ENCODE data around the gene APBB2. TPM values are rescaled to one million over a fixed set of nuclear protein-coding genes. Genes with fewer than 3 reads are reported as not detected.

The APBB2 gene
- total and polyA plus RNA-seq, 10 of the 15 experiments (the other 5 are each of a cell fraction or from before 2014, with no cell fraction given) = 2.7 to 24.6 (median 19.0) TPM

DNA sequence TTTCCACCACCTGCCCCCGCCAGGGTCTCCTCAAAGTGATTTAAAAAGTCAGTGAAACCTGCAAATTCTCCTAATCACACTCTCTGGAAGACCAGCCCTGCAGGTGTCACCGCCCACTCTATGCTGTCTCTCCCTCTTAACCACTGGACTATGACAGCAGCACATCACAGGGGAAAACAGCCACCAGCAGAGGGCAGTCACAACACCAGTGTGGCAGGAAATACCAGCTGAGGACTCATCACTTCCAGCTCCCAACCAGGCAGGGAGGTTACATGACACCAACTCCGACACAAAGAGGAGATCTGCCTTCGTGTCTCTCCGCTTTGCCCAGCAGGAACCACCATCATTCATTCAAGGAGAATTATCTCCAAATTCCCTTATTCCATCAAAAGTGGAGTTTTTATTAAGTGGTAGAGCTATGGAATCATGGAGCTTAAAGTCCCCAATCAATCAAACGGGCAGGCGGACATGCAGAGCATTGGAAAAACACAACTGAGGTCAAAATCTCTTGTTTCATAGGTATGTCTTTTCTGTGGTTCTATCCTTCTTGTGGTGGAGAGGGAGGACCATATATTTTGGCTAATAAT, 373.3 kb downstream of the APBB2 start (continued):
- TF ChIP-seq BACH1 (IDR thresholded peaks at IDR 0.05; ENCODE audit: borderline replicate concordance) (0 out of 2 replicates have a peak, but pooled peaks have one; percentile 18), ZZZ3 (IDR thresholded peaks at IDR 0.05; ENCODE audit: control insufficient read depth, insufficient read length, low read depth) (no peak), TARDBP (IDR thresholded peaks at IDR 0.05; ENCODE audit: borderline replicate concordance) (no peak), NR2F1 (conservative IDR thresholded peaks at IDR 0.05) (no peak), ZNF274 (IDR thresholded peaks at IDR 0.05; ENCODE audit: insufficient read depth, insufficient read length) (no peak), PAX5 (IDR thresholded peaks at IDR 0.05; ENCODE audit: borderline replicate concordance, low read depth, low read length) (peak; percentile 84; the same call in 1 of the 2 replicates), SUPT20H (IDR thresholded peaks at IDR 0.05; ENCODE audit: borderline replicate concordance, control insufficient read depth, low read depth, low read length) (no peak), EZH2 (IDR thresholded peaks at IDR 0.05; ENCODE audit: borderline replicate concordance, control insufficient read depth, low read depth, low read length) (no peak), STAT3 (IDR thresholded peaks at IDR 0.05; ENCODE audit: low read depth, low read length) (no peak), RAD21 (IDR thresholded peaks at IDR 0.05; ENCODE audit: insufficient read depth, low read depth, low read length) (peak; percentile 41), TCF12 (IDR thresholded peaks at IDR 0.05; ENCODE audit: low read depth, low read length) (peak; percentile 73), BHLHE40 (IDR thresholded peaks at IDR 0.05; ENCODE audit: borderline replicate concordance in 1 of 2, low read depth in 2 of 2, low read length in 1 of 2) (no peak; a peak in 1 of 4 replicates), ZBED1 (IDR thresholded peaks at IDR 0.05; ENCODE audit: borderline replicate concordance) (no peak), POU2F2 (IDR thresholded peaks at IDR 0.05; ENCODE audit: borderline replicate concordance, low read depth, low read length) (no peak), TCF7 (IDR thresholded peaks at IDR 0.05; ENCODE audit: borderline replicate concordance) (no peak), PRDM15 (CRISPR knock-in tag; IDR thresholded peaks at IDR 0.05) (no peak), STAT1 (conservative IDR thresholded peaks at IDR 0.05) (no peak), ZBTB33 (IDR thresholded peaks at IDR 0.05) (peak; percentile 59; the same call in 1 of the 2 replicates), CREB1 (IDR thresholded peaks at IDR 0.05; ENCODE audit: low read depth) (0 out of 2 replicates have a peak, but pooled peaks have one; percentile 37)
- TF ChIP-seq, protein P1, sequence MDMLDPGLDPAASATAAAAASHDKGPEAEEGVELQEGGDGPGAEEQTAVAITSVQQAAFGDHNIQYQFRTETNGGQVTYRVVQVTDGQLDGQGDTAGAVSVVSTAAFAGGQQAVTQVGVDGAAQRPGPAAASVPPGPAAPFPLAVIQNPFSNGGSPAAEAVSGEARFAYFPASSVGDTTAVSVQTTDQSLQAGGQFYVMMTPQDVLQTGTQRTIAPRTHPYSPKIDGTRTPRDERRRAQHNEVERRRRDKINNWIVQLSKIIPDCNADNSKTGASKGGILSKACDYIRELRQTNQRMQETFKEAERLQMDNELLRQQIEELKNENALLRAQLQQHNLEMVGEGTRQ (IDR thresholded peaks at IDR 0.05; ENCODE audit: borderline replicate concordance, low read depth, low read length) = no peak
- TF ChIP-seq, protein P2, sequence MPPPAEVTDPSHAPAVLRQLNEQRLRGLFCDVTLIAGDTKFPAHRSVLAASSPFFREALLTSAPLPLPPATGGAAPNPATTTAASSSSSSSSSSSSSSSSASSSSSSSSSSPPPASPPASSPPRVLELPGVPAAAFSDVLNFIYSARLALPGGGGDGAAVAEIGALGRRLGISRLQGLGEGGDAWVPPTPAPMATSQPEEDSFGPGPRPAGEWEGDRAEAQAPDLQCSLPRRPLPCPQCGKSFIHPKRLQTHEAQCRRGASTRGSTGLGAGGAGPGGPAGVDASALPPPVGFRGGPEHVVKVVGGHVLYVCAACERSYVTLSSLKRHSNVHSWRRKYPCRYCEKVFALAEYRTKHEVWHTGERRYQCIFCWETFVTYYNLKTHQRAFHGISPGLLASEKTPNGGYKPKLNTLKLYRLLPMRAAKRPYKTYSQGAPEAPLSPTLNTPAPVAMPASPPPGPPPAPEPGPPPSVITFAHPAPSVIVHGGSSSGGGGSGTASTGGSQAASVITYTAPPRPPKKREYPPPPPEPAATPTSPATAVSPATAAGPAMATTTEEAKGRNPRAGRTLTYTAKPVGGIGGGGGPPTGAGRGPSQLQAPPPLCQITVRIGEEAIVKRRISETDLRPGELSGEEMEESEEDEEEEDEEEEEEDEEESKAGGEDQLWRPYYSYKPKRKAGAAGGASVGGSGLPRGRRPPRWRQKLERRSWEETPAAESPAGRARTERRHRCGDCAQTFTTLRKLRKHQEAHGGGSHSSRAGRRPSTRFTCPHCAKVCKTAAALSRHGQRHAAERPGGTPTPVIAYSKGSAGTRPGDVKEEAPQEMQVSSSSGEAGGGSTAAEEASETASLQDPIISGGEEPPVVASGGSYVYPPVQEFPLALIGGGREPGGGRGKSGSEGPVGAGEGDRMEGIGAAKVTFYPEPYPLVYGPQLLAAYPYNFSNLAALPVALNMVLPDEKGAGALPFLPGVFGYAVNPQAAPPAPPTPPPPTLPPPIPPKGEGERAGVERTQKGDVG (CRISPR knock-in tag; IDR thresholded peaks at IDR 0.05) = no peak
